PC-9 (cell line): ENCODE data around the gene HSF4. TPM values are rescaled to one million over a fixed set of nuclear protein-coding genes. Genes with fewer than 3 reads are reported as not detected.

Experiments used
- BruUV-seq: library from RNA; stranded (reverse); fragments of 400-500 nt; replicated peaks from 2 replicates; lab custom pipeline; 2021; lab: Mats Ljungman, UMichigan
- CTCF ChIA-PET: fragments of 300-600 bp; sonication (Branson Sonifier 250); formaldehyde crosslinking; loops from one replicate; lab custom pipeline; 2022; ENCODE audit warnings: antibody characterized with exemption; lab: Charles Lee
- POLR2A ChIA-PET: fragments of 300-600 bp; sonication (Branson Sonifier 250); formaldehyde crosslinking; loops from one replicate; lab custom pipeline; 2022; ENCODE audit warnings: antibody characterized with exemption; ENCODE audit not compliant: unreplicated experiment; lab: Charles Lee
- DNase-seq, 2 experiments: peaks; one replicate each; pipeline versions ENCODE4 v3.0.0 to v3.0.0-alpha.2; 2015 to 2022; ENCODE audit warnings: mixed read lengths in 1 of 2
- H2AFZ ChIP-seq: fragments of 200-600 bp; sonication (generic); 2 replicates; pipeline ENCODE4 v1.8.1; 2017; ENCODE audit warnings: antibody characterized with exemption
- H3F3A ChIP-seq: fragments of 200-600 bp; sonication (generic); 2 replicates; pipeline ENCODE4 v1.8.1; 2017; ENCODE audit warnings: antibody characterized with exemption, mild to moderate bottlenecking, low read depth; ENCODE audit not compliant: insufficient read depth
- H3K27ac ChIP-seq: fragments of 200-600 bp; sonication (generic); 2 replicates; pipeline ENCODE4 v1.6.1; 2016; ENCODE audit warnings: mixed run types
- H3K27me3 ChIP-seq: fragments of 200-600 bp; sonication (generic); 2 replicates; pipeline ENCODE4 v1.6.1; 2016; ENCODE audit warnings: low read depth, mixed run types; ENCODE audit not compliant: insufficient read depth
- H3K36me3 ChIP-seq: fragments of 200-600 bp; sonication (generic); 2 replicates; pipeline ENCODE4 v1.6.1; 2016; ENCODE audit warnings: low read depth, mixed run types
- H3K4me1 ChIP-seq: fragments of 200-600 bp; sonication (generic); replicated peaks from 2 replicates; pipeline ENCODE4 v1.6.1; 2016; ENCODE audit warnings: mixed run types; ENCODE audit not compliant: insufficient read depth
- H3K4me2 ChIP-seq: fragments of 200-600 bp; sonication (generic); 2 replicates; pipeline ENCODE4 v1.6.1; 2017; ENCODE audit warnings: mixed run types
- H3K4me3 ChIP-seq: fragments of 200-600 bp; sonication (generic); 2 replicates; pipeline ENCODE4 v1.6.1; 2016; ENCODE audit warnings: mixed run types
- H3K79me2 ChIP-seq: fragments of 200-600 bp; sonication (generic); 2 replicates; pipeline ENCODE4 v1.6.1; 2017; ENCODE audit warnings: low read depth, mixed run types
- H3K9me2 ChIP-seq: fragments of 200-600 bp; sonication (generic); 2 replicates; pipeline ENCODE4 v1.8.1; 2017; ENCODE audit warnings: mild to moderate bottlenecking; ENCODE audit not compliant: insufficient read depth
- H3K9me3 ChIP-seq: fragments of 200-600 bp; sonication (generic); 2 replicates; pipeline ENCODE4 v1.8.1; 2016; ENCODE audit warnings: low read depth; ENCODE audit not compliant: insufficient read depth
- H4K20me1 ChIP-seq: fragments of 200-600 bp; sonication (generic); 2 replicates; pipeline ENCODE4 v1.8.1; 2017; ENCODE audit not compliant: insufficient read depth
- EZH2 ChIP-seq: fragments of 200-600 bp; sonication (generic); IDR thresholded peaks from 2 replicates; pipeline ENCODE4 v1.8.0; 2017; ENCODE audit warnings: antibody characterized with exemption, low read depth
- intact Hi-C: fragments of 100-400 bp; cut with micrococcal nuclease; formaldehyde crosslinking; loops from one replicate; pipeline ENCODE4 v1.10.0; 2022; ENCODE audit not compliant: unreplicated experiment
- total RNA-seq: library from RNA; stranded (reverse); gene quantifications from 2 replicates; pipeline ENCODE4 v1.2.3, GENCODE V29; 2021
- TF ChIP-seq, protein P1 (sequence below): fragments of 200-600 bp; sonication (generic); conservative IDR thresholded peaks from 2 replicates; pipeline ENCODE4 v1.6.1; 2017; ENCODE audit warnings: mixed run types, antibody characterized with exemption, mild to moderate bottlenecking, moderate library complexity

Gene HSF4
- total RNA-seq, 1 experiment from 2014 or later = 100 TPM

DNA sequence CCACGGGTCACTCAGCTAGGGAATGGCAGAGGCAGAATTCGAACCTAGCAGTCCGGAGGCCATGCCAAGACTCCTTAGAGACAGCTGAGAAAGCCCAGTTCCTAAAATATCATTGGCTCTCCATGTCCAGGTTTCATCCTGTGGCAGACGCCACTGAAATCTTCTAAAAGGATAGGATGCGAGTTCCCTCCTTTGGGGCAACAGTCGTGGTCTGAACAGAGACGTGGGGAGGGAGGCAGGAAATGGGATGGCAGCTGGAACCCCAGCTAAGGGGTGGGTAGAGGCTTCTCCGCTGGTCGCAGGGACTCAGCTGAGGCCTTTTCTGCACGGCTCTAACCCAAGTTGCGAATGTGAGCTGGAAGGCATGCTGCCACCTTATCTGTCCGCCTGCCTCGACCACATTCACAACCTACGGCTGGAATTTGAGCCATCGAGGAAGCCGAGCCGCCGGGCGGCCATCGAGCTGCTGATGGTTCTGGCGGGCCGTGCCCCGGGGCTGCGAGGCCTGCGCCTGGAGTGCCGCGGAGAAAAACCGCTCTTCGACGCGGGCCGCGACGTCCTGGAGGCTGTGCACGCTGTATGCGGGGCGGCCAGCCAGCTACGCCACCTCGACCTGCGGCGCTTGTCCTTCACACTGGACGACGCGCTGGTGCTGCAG is 1.9 kb upstream of the HSF4 start:
- Histone ChIP-seq H3F3A (peaks cover 17% of the 10 kb centered on the region; the same call in 1 of the 2 replicates), H3K36me3 (no peaks in the 10 kb centered on the region), H3K79me2 (peaks cover 9% of the 10 kb centered on the region), H3K9me3 (no peaks in the 10 kb centered on the region), H4K20me1 (no peaks in the 10 kb centered on the region), H3K27ac (no peak overlapping the region), H3K4me3 (no peak overlapping the region), H2AFZ (no peak overlapping the region), H3K4me1 (peaks cover 9% of the 10 kb centered on the region), H3K9me2 (no peaks in the 10 kb centered on the region), H3K27me3 (no peaks in the 10 kb centered on the region), H3K4me2 (no peak overlapping the region)
- TF ChIP-seq, protein P1, sequence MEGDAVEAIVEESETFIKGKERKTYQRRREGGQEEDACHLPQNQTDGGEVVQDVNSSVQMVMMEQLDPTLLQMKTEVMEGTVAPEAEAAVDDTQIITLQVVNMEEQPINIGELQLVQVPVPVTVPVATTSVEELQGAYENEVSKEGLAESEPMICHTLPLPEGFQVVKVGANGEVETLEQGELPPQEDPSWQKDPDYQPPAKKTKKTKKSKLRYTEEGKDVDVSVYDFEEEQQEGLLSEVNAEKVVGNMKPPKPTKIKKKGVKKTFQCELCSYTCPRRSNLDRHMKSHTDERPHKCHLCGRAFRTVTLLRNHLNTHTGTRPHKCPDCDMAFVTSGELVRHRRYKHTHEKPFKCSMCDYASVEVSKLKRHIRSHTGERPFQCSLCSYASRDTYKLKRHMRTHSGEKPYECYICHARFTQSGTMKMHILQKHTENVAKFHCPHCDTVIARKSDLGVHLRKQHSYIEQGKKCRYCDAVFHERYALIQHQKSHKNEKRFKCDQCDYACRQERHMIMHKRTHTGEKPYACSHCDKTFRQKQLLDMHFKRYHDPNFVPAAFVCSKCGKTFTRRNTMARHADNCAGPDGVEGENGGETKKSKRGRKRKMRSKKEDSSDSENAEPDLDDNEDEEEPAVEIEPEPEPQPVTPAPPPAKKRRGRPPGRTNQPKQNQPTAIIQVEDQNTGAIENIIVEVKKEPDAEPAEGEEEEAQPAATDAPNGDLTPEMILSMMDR = no peak
- TF ChIP-seq EZH2 = no peak
- CTCF ChIA-PET = no interaction called here
- no TSS peak for BruUV-seq
- intact Hi-C loops = no loop called here
- POLR2A ChIA-PET = no interaction called here
- no peak for DNase-seq

DNA sequence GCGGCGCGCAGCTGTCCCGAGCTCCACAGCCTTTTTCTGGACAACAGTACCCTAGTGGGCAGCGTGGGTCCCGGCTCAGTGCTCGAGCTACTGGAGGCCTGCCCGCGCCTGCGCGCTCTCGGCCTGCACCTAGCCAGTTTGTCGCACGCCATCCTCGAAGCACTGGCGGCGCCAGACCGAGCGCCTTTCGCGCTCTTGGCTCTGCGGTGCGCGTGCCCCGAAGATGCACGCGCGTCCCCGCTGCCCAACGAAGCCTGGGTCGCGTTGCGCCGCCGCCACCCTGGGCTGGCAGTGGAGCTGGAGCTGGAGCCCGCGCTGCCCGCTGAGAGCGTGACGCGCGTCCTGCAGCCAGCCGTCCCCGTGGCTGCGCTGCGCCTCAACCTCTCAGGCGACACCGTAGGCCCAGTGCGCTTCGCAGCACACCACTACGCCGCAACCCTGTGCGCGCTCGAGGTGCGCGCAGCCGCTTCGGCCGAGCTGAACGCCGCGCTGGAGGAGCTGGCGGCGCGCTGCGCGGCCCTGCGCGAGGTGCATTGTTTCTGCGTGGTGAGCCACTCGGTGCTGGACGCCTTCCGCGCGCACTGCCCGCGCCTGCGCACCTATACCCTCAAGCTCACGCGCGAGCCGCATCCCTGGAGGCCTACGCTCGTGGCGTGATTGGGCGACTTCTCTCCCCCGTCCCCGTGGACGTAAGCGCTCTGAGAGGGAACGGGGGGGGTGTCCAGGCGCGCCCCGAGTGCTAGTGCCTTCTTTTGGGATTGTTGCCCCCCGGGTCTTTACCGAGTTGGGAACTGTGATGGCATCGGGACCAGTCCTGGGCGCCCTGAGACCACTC is 1.2 kb upstream of the HSF4 start:
- H3K27me3 ChIP-seq = no peaks in the 10 kb centered on the region
- H3K9me3 ChIP-seq = no peaks in the 10 kb centered on the region
- no peak overlapping the region for H2AFZ ChIP-seq
- no peak overlapping the region for H3K27ac ChIP-seq
- no peaks in the 10 kb centered on the region for H3K36me3 ChIP-seq
- no peaks in the 10 kb centered on the region for H4K20me1 ChIP-seq
- DNase-seq = no peak
- ChIA-PET POLR2A (no interaction called here), CTCF (no interaction called here)
- TF ChIP-seq EZH2 = no peak
- TF ChIP-seq, protein P1 = no peak
- H3K9me2 ChIP-seq = no peaks in the 10 kb centered on the region
- H3K4me2 ChIP-seq = no peak overlapping the region
- BruUV-seq = no TSS peak
- H3F3A ChIP-seq = peaks cover 9% of the 10 kb centered on the region; the same call in 1 of the 2 replicates
- intact Hi-C loops = no loop called here
- no peak overlapping the region for H3K4me3 ChIP-seq
- peaks cover 9% of the 10 kb centered on the region for H3K79me2 ChIP-seq
- H3K4me1 ChIP-seq = peaks cover 5% of the 10 kb centered on the region

- H3F3A ChIP-seq = peaks cover 6% of the 10 kb centered on the region; the same call in 1 of the 2 replicates
- H4K20me1 ChIP-seq = no peaks in the 10 kb centered on the region
- ChIA-PET POLR2A (no interaction called here), CTCF (no interaction called here)
- no TSS peak for BruUV-seq
- H3K4me2 ChIP-seq = no peak overlapping the region
- peak in 1 of 2 experiments; percentile 32 for DNase-seq
- H3K9me2 ChIP-seq = no peaks in the 10 kb centered on the region
- TF ChIP-seq, protein P1 = no peak
- no peak for TF ChIP-seq EZH2
- H3K27ac ChIP-seq = no peak overlapping the region
- H3K79me2 ChIP-seq = peaks cover 3% of the 10 kb centered on the region
- H3K9me3 ChIP-seq = no peaks in the 10 kb centered on the region
- no peak overlapping the region for H2AFZ ChIP-seq
- no peak overlapping the region for H3K4me3 ChIP-seq
- intact Hi-C loops = no loop called here
- H3K27me3 ChIP-seq = no peaks in the 10 kb centered on the region
- H3K36me3 ChIP-seq = no peaks in the 10 kb centered on the region
- 0 out of 2 replicates have a peak, but pooled peaks cover under 1% of the 10 kb centered on the region for H3K4me1 ChIP-seq
Measured at GRCh38 chr16:67163999-67164558, 466 bp upstream of the HSF4 start.
